Caco-2 (cell line): ENCODE data around the gene NDUFV1. TPM values are rescaled to one million over a fixed set of nuclear protein-coding genes. Genes with fewer than 3 reads are reported as not detected.

Source experiments
- BruUV-seq: library from RNA; stranded (reverse); fragments of 400-500 nt; replicated peaks from 2 replicates; lab custom pipeline; 2021; lab: Mats Ljungman, UMichigan
- CTCF ChIA-PET: fragments of 300-600 bp; sonication (Branson Sonifier 250); formaldehyde crosslinking; loops from one replicate; lab custom pipeline; 2022; ENCODE audit warnings: antibody characterized with exemption; lab: Charles Lee
- POLR2A ChIA-PET: fragments of 300-600 bp; sonication (Branson Sonifier 250); formaldehyde crosslinking; loops from one replicate; lab custom pipeline; 2022; ENCODE audit warnings: antibody characterized with exemption; lab: Charles Lee
- DNase-seq, 2 experiments: peaks; one replicate each; pipeline versions ENCODE4 v3.0.0 to v3.0.0-alpha.2; 2020 to 2022
- H3K27me3 ChIP-seq: replicated peaks from 2 replicates; pipeline ENCODE4 v1.6.0; 2011; ENCODE audit warnings: low read length; ENCODE audit not compliant: control insufficient read depth, insufficient read depth
- H3K36me3 ChIP-seq: 2 replicates; pipeline ENCODE4 v1.5.1; 2011; ENCODE audit warnings: low read length; ENCODE audit not compliant: control insufficient read depth, insufficient read depth
- H3K4me1 ChIP-seq: fragments of 250-450 bp; sonication (Bioruptor Pico); 2 replicates; pipeline ENCODE4 v1.5.1; 2020; ENCODE audit warnings: mild to moderate bottlenecking
- H3K4me3 ChIP-seq: 2 replicates; pipeline ENCODE4 v1.5.1; 2011; ENCODE audit warnings: low read depth, mild to moderate bottlenecking, control low read depth, low read length
- H3K9me3 ChIP-seq: fragments of 250-450 bp; sonication (Bioruptor Pico); 2 replicates; pipeline ENCODE4 v1.5.1; 2020; ENCODE audit warnings: mild to moderate bottlenecking, moderate library complexity
- H3K27ac Mint-ChIP-seq: one replicate; pipeline ENCODE4 v1.8.0; 2022; ENCODE audit warnings: mixed read lengths; ENCODE audit not compliant: unreplicated experiment
- H3K27me3 Mint-ChIP-seq: one replicate; pipeline ENCODE4 v1.8.0; 2022; ENCODE audit warnings: mixed read lengths; ENCODE audit not compliant: insufficient read depth, unreplicated experiment
- H3K36me3 Mint-ChIP-seq: one replicate; pipeline ENCODE4 v1.8.0; 2022; ENCODE audit warnings: mild to moderate bottlenecking, mixed read lengths; ENCODE audit not compliant: insufficient read depth, unreplicated experiment
- H3K4me1 Mint-ChIP-seq: one replicate; pipeline ENCODE4 v1.8.0; 2022; ENCODE audit warnings: low read depth, mixed read lengths; ENCODE audit not compliant: unreplicated experiment
- H3K4me3 Mint-ChIP-seq: one replicate; pipeline ENCODE4 v1.8.0; 2022; ENCODE audit warnings: mild to moderate bottlenecking, moderate library complexity, mixed read lengths; ENCODE audit not compliant: unreplicated experiment
- H3K9me3 Mint-ChIP-seq: one replicate; pipeline ENCODE4 v1.8.0; 2022; ENCODE audit warnings: mixed read lengths; ENCODE audit not compliant: unreplicated experiment
- intact Hi-C: fragments of 100-400 bp; cut with micrococcal nuclease; formaldehyde crosslinking; loops from one replicate; pipeline ENCODE4 v1.10.0; 2022; ENCODE audit not compliant: unreplicated experiment
- total RNA-seq: library from RNA; stranded (reverse); gene quantifications from 2 replicates; pipeline ENCODE4 v1.2.3, GENCODE V29; 2022
- TF ChIP-seq, protein P1 (sequence below), 2 experiments: fragments of 200-600 bp in 1 of 2; IDR thresholded peaks; 1 replicate in 1 of 2; 2 replicates in 1 of 2; pipeline versions ENCODE4 v1.5.1 to v1.8.0; 2011 to 2022; ENCODE audit warnings: antibody characterized with exemption in 1 of 2, control low read depth in 1 of 2, inconsistent platforms in 1 of 2, low read depth in 1 of 2, low read length in 1 of 2, mild to moderate bottlenecking in 1 of 2, moderate library complexity in 1 of 2; ENCODE audit not compliant: insufficient read depth in 1 of 2, severe bottlenecking in 1 of 2, unreplicated experiment in 1 of 2

The NDUFV1 gene
- total RNA-seq, 1 experiment from 2014 or later: 358 TPM

DNA sequence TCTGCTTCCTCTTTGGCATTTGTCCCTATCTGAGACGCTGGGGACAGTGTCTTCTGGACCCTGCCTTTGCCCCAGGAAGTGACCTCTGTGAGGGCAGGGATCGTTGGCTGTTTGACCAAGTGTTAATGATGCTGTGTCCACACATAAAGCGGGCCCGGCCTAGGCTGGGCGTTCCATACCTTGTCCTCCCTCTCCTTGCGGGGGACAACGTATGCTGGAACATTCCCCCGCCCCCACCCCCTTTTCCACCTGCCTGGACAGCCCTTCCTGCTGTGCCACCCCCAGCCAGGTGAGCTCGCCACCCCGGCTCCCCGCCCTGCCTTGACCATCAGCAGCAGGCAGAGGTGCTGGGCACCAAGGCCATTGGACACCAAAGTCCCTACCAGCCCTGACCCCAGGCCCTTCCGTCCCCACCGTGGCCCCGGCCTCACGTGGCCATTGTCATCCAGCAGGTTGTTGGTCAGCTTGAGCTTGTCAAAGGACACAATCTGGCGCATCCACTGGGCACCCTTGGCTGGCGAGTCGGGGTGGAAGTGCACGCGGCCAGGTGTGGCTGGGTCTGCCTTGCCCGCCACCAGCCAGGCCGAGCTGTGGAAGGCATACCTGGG is 27.1 kb downstream of the NDUFV1 start:
- H3K36me3 ChIP-seq: no peaks in the 10 kb centered on the region
- no peak overlapping the region for H3K27ac Mint-ChIP-seq
- H3K4me3 Mint-ChIP-seq: no peak overlapping the region
- H3K9me3 Mint-ChIP-seq: no peaks in the 10 kb centered on the region
- CTCF ChIA-PET: interaction anchor here (1.0 kb wide), 1 partner anchor 17 kb away, joined by 5 read pairs; no protein-coding TSS in a partner anchor
- peaks cover 11% of the 10 kb centered on the region for H3K4me1 ChIP-seq
- no peaks in the 10 kb centered on the region for H3K9me3 ChIP-seq
- DNase-seq: peak in 1 of 2 experiments; percentile 39
- peaks cover 7% of the 10 kb centered on the region for H3K4me1 Mint-ChIP-seq
- no peak overlapping the region for H3K4me3 ChIP-seq
- no TSS peak for BruUV-seq
- intact Hi-C loops: no loop called here
- POLR2A ChIA-PET: no interaction called here
- TF ChIP-seq, protein P1, sequence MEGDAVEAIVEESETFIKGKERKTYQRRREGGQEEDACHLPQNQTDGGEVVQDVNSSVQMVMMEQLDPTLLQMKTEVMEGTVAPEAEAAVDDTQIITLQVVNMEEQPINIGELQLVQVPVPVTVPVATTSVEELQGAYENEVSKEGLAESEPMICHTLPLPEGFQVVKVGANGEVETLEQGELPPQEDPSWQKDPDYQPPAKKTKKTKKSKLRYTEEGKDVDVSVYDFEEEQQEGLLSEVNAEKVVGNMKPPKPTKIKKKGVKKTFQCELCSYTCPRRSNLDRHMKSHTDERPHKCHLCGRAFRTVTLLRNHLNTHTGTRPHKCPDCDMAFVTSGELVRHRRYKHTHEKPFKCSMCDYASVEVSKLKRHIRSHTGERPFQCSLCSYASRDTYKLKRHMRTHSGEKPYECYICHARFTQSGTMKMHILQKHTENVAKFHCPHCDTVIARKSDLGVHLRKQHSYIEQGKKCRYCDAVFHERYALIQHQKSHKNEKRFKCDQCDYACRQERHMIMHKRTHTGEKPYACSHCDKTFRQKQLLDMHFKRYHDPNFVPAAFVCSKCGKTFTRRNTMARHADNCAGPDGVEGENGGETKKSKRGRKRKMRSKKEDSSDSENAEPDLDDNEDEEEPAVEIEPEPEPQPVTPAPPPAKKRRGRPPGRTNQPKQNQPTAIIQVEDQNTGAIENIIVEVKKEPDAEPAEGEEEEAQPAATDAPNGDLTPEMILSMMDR (IDR thresholded peaks at IDR 0.05; ENCODE audit: insufficient read depth in 1 of 2, low read depth in 1 of 2, low read length in 1 of 2, severe bottlenecking in 1 of 2, unreplicated experiment in 1 of 2): no peak
- H3K27me3 Mint-ChIP-seq: no peaks in the 10 kb centered on the region
- H3K27me3 ChIP-seq: no peaks in the 10 kb centered on the region
- peaks cover 19% of the 10 kb centered on the region for H3K36me3 Mint-ChIP-seq

DNA sequence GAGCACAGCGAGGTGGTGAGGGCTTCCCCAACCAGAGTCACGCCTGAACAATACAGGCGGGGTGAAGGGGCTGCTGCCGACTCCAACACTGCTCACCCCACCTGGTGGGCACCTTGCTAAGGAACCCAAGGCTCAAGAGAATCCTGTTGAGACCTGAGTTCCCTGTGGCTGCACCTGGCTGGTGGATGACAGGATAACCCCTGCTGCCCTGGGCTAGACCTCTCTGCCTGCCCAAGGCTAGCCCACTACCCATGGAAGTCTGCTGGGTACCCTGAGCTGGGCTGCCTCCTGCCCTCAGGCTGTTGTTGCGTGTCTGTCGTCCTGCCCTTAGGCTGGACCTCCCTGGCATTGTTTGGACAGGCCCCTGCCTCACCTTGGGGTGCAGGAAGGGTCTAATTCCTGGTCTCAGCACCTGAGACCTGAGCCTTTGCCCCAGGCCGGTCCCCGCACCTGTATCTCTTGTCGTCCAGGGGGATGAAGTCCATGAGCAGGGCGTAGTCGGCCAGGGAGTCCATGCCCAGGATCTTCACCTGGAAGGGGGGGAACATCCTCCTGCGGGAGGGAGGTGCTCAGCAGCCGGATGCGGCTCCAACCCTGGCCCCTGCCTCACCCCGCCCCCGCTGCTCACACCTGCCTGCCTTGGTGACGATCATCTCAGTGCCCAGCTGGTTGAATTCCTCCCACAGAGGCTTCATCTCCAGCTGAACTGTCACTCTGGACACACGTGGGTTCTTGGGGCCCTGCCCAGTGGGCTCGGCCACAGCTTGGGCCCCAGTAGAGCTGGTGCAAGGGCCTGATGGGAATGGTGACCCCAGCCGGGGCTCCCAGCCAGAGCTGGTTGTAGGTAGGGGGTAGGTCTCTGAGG is 27.9 kb downstream of the NDUFV1 start:
- Histone ChIP-seq H3K4me1 (peaks cover 11% of the 10 kb centered on the region), H3K36me3 (no peaks in the 10 kb centered on the region), H3K4me3 (no peak overlapping the region), H3K9me3 (no peaks in the 10 kb centered on the region), H3K27me3 (no peaks in the 10 kb centered on the region)
- H3K9me3 Mint-ChIP-seq: no peaks in the 10 kb centered on the region
- intact Hi-C loops: no loop called here
- H3K36me3 Mint-ChIP-seq: peaks cover 14% of the 10 kb centered on the region
- TF ChIP-seq, protein P1 (IDR thresholded peaks at IDR 0.05; ENCODE audit: insufficient read depth in 1 of 2, low read depth in 1 of 2, low read length in 1 of 2, severe bottlenecking in 1 of 2, unreplicated experiment in 1 of 2): no peak
- H3K4me3 Mint-ChIP-seq: no peak overlapping the region
- DNase-seq: peak in 1 of 2 experiments; percentile 42
- peaks cover 7% of the 10 kb centered on the region for H3K4me1 Mint-ChIP-seq
- H3K27ac Mint-ChIP-seq: no peak overlapping the region
- POLR2A ChIA-PET: no interaction called here
- no TSS peak for BruUV-seq
- H3K27me3 Mint-ChIP-seq: no peaks in the 10 kb centered on the region
- CTCF ChIA-PET: interaction anchor here (1.0 kb wide), 1 partner anchor 17 kb away, joined by 5 read pairs; no protein-coding TSS in a partner anchor

- POLR2A ChIA-PET: no interaction called here
Measured at GRCh38 chr11:67635231-67635521, 28.4 kb downstream of the NDUFV1 start.

More at GRCh38 chr11:67635231-67635521, 28.4 kb downstream of the NDUFV1 start:
- Mint-ChIP-seq H3K36me3 (peaks cover 14% of the 10 kb centered on the region), H3K4me1 (peaks cover 7% of the 10 kb centered on the region), H3K27ac (no peak overlapping the region), H3K27me3 (no peaks in the 10 kb centered on the region), H3K4me3 (no peak overlapping the region), H3K9me3 (no peaks in the 10 kb centered on the region)
- Histone ChIP-seq H3K27me3 (no peaks in the 10 kb centered on the region), H3K4me1 (peaks cover 13% of the 10 kb centered on the region), H3K9me3 (no peaks in the 10 kb centered on the region), H3K4me3 (no peak overlapping the region), H3K36me3 (no peaks in the 10 kb centered on the region)
- TF ChIP-seq, protein P1 (IDR thresholded peaks at IDR 0.05; ENCODE audit: insufficient read depth in 1 of 2, low read depth in 1 of 2, low read length in 1 of 2, severe bottlenecking in 1 of 2, unreplicated experiment in 1 of 2): no peak
- no TSS peak for BruUV-seq
- DNase-seq: no peak
- intact Hi-C loops: no loop called here
- CTCF ChIA-PET: no interaction called here
